ENCODE results near the gene COIL.
"Not testable (repeated sequence)": the region's sequence is repeated elsewhere in the genome, so short reads cannot be mapped to it uniquely, and the experiment has no call there.

COIL gene

DNA sequence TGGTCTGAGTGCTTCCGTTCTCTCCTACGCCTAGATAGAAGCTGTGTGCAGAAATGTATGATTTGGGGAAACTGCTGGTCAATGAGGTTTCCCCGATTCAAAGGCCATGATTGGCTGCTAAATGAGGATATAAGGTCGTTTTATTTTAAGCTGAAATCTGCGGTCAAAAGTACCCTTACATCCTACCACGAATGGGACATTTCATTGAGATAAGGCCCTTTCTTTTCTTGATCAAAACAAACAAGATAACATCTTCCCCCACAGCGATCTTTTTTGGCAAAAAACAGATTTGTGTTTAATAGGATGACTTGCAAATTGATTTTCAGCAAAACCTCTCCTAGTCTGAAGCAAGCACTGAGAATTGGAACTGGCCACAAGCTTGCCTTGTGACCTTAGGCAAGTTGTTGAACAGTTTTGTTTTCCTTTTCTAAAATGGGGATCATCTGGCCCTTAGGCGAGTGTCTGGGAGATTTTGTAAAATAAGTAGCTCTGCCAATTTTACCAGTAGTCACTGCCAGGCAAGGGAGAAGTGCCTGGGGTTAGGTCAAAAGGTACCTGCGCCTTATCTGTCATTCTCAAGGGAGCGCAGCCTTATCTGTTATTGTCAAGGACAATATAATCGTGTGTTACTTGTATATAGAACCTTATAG is 17.7 kb upstream of the COIL start:
- DNase-seq, result peak; percentile 76

DNA sequence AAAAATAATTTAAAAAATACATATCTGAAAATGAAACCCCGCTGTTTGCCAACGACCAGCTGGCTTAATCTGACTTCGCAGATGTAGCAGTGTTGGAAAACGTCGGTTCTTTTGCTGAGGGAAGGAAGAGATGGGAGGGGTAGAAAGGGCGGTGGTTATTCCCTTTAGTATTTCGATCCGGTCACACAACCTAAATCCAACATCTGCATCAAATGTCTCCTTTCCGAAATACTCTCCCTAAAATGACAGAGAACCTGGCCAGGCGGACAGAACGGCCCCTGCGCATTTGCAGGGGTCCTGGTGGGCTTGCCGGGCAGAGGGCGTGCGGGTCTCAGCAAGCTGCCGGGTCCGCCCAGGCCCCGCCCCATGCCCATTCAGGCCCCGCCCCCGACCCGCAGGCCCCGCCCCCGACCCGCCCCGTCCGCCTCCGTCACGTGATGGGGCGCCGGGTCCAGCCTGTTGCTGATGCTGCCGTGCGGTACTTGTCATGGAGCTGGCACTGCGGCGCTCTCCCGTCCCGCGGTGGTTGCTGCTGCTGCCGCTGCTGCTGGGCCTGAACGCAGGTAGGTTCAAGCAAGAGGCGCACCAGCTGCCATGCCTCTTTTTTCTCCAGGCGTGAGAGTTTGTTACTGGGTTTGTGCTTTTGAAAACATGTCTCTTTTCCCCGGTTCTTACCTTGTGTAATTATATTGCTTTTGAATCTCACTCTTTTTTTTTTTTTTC is 17.0 kb upstream of the COIL start, which contains the start of gene SCPEP1:
SCPEP1 (plus strand) TSS at position 459 of the 723 bp plus-strand sequence; CDS start at position 488, 29 bp downstream.
- DNase-seq, result peak; percentile 89

DNA sequence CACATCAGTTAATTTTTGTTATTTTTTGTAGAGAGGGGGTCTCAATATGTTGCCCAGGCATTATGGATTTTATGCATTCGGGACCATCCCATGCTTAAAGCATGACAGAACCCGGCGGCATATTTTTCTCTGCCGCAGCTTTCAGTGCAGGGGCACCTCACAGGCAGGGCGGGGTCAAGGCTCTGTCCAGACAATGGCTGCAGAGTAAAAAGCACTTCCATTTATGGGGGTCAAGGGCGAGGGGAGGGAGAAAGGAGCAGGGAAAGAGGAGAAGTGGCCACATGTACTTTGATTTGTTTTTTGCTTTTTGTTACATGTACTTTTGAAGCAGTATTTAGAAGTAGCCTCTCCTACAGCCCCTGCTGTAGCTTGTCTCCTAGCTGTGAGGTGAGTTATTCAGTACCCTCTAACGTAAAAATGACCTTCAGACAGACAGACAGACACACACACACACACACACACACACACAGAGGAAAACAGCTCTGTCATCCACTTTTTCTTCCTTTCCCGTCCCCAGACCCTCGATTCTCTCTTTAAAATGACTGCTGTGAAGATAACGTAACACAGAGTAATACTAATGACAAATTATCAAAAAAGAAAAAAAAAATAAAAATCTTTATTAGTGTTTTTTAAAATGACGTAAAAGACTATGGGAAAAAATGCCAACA is 16.2 kb upstream of the COIL start:
- DNase-seq, result peak; percentile 44

DNA sequence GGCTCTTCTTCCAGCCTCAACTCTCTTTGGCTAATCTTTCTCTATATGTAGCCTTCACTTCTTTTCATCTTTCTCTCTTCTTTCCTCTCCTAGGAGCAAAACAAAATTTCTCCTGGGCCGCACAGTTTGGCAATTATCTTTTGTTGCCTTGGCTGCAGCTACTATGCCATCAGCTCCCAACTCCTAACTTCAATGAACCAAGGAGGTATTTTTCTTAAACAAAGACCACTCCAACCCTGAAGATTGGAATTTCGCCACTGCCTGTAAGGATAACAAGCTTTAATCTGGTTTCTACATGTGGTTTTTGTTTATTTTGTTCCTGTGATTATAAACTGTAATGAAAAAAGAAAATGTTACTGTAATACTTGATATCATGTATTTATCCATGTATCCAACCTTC is 14.8 kb upstream of the COIL start:
- no peak for DNase-seq

DNA sequence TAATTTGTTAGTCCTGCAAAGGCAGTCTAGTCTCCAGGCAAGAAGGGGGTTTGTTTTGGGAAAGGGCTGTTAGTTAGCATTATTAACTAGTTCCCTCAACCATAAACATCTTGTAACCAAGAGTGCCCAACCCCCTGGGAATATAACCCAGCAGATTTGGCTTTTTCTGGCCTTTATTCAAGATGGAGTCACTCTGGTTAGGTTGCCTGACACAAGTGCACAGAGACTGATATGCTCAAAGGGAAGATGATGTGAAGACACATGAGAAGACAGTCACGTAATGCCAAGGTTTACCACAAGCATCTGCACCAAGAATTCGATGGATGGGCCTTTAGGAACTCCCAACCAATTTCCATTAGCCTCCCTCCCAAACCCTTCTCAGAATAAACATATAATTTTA is 13.2 kb upstream of the COIL start:
- DNase-seq, result no peak

DNA sequence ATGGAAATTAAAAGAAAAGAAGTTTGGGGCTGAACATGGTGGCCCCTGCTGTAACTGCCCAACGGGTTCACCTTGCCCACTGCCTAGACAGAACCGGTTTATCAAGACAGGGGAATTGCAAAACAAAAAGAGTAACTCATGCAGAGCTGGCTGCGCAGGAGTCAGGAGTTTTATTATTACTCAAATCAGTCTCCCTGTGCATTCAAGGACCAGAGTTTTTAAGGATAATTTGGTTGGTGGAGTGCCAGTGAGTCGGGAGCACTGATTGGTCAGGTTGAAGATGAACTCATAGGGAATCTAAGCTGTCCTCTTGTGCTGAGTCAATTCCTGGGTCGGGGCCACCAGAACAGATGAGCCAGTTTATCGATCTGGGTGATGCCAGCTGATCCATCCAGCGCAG is 12.7 kb upstream of the COIL start:
- no peak for DNase-seq

DNA sequence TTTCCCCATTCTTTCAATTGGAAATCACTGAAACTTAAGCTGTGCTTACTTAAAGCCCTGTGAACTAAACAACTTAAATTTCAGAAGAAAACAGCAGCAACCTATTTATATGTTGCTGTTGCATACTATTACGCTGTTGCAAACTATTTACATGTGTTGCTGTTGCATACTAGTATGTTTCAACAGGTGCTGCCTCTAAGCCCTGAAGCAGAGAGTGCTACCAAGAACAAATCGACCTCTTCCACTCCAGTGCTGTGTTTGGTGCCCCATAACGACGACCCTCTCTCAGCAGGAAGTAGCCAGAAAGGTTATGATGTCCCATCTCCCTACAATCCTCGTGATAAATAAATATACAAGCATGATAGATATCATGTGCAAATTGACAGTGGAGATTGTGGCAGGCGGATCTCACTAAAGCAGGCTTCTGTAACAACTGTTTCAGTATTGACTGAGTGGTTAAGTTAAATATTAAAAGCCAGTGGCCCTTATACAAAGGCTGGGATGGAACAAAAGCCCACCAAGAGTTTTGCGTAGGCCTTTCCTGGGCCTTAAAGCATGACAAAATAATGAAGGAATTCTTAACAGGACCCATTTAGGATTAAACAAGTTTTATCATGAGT is 11.4 kb upstream of the COIL start:
- no peak for DNase-seq

DNA sequence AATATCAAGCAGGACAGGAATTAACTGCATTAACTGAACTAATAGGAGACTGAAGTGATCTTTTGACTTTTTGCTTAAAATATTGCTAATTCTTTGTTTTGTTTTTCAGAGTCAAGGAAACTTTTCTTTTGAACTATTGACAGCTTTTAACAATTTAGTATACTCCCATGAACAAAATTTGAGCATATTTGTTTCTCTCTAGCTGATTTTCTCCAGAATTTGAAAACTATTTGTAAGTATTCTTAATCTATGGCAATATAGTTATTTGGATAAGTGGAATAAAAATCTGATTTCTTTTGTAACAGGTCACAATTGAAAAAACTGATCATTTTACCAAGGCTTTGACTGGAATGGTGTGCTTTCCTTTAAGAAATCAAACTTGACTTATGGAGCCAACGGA is 10.1 kb upstream of the COIL start:
- DNase-seq, result no peak

DNA sequence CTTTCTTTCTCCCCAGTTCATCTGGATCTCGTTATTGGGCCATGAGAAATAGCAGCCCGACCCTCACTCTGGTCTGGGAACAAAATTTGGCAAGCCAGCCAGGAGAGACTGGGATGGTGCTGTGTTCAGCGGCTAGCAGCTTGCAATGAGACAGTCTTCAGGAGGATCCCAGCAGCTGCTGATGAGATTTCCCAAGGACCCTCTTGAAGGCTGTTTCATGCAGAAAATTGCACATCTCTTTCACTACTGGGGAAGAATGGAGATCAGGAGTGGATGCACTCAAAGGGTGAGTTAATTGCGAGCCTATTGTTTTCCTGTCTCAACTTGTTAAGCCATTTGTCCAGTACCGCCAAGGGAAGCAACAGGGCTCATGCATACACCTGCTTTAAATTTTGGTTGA is 5.5 kb upstream of the COIL start:
- no peak for DNase-seq

DNA sequence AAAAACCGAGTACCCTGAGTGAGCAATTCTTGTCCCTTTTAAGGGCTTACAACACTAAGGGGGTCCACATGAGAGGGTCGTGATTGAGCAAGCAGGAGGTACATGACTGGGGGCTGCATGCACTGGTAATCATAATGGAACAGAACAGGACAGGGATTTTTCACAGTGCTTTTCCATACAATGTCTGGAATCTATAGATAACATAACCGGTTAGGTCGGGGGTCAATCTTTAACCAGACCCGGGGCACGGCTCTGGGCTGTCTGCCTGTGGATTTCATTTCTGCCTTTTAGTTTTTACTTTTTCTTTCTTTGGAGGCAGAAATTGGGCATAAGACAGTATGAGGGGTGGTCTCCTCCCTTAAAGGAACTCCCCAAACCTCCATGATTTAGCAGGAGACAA is 4.8 kb upstream of the COIL start:
- not testable (repeated sequence) for DNase-seq

DNA sequence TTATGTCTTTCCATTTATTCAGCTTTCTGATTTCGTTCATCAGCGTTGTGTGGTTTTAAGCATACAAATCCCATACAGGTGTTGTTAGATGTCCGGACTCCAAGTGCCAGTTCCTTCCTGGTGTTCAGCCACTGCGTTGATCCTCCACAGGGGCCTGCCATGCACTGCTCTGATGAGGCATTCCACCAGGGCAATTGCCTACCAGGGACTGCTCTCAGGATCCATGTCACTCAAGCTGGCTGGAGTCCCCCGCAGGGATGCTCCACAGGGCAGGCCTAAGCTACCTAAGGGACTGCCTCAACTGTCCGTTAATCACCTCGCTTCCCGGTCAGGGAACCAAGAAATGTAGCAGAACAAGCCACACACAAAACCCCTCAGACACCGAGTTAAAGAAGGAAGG is 4.4 kb upstream of the COIL start:
- not testable (repeated sequence) for DNase-seq

DNA sequence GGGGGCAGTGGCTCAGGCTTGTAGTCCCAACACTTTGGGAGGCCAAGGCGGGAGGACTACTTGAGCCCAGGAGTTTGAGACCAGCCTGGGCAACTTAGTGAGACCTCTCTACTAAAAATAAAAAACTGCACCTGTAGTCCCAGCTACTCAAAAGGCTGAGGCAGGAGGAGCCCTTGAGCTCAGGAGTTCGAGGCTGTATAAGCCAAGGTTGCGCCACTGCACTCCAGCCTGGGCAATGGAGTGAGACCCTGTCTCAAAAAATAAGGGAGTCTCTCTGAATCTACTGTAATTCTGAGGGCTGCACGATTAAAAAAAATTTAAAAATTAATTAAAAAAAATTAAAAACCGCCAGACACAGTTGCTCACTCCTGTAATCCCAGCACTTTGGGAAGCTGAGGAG is 3.9 kb downstream of the COIL start:
- DNase-seq, result no peak

DNA sequence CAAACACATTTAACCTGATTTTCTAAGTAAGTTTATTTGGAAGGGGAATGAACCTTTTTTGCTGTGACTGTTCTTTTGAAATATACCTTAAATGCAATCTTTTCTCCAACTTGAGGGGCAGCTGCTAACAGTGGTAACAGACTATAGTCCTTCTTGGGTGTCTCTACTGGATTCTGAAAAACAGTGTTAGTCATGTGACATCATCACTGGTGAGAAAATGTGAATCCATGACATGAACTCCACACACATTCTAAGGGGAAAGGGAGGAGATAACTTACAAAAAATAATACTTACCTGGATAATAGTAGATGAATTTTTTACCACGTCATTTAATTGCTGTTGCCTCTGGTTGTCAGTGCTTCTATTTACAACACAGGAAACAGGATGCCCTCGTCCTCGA is 11.3 kb downstream of the COIL start:
- no peak for DNase-seq

DNA sequence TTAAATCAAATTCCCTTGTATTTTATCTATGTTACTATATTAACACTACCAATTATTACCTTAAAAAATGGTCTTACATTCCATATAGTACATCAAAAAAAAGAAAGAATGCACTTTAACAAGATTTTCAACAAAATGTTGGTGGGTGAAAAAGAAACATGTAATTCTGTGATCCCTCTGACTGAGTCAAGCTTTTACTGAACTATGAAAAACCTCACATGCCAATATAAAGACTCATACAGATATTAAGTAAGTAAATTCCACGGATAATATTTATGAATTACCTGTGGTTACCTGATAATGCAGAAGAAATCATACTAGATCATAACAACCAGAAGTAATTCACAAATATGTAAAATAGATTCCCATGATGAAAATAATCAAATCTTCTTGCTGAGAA is 12.4 kb downstream of the COIL start:
- DNase-seq, result no peak

DNA sequence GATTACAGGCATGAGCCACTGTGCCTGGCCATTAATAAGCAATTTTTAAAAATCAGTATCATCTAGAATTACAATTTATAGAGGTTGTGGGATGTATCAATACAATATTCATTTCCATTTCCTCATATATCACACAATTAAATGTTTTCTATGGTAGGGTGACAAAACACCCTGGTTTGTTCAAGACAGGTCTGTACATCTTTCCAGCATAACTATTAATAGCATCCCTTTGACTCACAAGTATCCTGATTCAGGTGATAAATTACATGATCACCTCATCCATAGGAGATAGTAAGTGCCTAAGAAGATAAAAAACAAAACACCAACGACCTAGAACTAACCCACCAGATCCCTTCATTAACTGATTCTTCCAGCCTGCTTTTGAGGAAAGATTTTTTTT is 13.1 kb downstream of the COIL start:
- DNase-seq, result no peak

DNA sequence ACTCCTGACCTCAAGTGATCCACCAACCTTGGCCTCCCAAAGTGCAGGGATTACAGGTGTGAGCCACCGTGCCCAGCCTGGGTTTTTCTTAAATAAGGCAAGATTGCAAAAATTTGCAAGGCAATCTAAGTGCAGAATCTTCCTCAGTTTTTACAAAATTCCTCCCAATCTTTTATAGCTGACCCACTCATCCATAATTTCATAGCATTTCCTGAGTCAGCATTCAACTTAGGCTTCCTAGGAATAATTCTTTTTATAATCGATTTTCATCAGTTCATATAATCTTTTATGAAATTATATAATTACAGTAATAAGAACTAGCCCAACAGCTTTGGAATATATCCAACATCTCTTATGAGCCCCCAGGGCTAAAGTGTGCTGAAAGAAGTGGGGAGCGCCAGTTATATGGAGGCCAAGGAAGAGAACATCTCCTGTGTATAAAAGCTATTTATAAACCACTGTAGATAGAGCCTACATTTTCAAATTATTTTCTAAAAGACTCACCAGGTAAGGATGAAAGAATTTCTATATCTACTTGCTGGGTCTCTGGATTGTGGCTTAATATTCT is 14.8 kb downstream of the COIL start:
- no peak for DNase-seq

DNA sequence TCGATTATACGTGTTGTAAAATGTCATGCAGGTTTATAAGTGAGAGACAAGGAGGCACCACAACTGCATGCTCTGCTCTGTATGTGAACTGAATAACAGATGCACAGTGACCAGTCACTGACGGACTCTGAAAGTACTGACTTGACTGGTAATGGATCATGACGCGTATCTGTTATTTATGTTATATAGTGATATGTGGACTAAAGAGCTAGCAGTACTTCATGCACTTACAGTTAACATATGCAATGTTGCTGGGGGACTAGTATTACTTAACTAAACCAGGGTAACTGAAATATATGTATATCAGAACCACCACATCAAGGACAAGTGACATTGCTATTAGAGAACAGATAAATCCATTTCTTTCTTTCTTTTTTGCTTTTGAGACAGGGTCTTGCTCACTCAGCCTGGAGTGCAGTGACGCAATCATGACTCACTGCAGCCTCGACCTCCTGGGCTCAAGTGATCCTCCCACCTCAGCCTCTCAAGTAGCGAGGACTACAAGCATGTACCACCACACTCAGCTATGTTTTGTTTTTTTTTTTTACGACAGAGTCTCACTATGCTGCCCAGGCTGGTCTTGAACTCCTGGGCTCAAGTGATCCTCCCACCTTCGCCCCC is 17.2 kb downstream of the COIL start:
- DNase-seq, result no peak

DNA sequence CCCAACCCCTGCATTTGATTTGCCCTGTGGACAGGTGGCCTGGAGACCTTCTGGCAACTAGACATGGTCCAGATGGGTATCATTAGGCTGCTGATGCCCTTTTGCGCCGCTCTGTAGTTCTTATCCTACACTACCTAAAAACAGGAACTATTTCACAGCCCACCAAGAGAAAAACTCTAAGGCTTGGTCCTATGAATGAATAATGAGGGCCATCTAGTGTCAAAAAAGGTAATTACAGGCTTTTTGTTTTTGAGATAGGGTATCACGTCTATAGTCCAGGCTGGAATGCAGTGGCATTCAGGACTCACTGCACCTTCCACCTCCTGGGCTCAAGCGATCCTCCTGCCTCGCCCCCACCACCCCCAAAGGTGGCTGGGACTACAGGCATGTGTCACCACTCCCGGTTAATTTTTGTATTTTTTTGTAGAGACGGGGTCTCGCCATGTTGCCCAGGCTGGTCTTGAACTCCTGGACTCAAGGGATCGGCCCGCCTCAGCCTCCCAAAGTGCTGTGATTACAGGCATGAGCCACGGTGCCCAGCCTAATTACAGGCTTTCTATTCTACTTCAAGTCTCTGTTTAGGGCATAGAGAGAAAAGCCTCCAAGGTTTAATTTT is 20.9 kb downstream of the COIL start:
- peak; percentile 93 for DNase-seq

DNA sequence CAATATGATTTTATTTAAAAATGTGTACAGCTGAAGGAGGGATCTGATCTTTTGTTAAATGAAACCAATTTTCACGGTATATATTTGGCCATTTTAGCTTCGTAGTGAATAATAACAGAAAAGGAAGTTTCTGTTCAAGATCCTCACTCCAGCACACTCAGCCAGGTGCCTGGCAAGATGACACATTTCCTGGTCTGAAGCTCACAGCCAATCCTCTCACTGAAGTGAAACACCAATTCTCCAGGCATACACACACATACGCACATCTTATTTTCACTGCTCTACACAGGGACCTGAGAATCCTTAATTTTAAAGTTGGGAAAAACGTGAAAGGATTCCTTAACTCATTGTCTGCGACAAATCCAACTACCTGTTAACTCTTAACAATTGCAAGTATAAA is 22.6 kb downstream of the COIL start:
- DNase-seq, result not testable (repeated sequence)

DNA sequence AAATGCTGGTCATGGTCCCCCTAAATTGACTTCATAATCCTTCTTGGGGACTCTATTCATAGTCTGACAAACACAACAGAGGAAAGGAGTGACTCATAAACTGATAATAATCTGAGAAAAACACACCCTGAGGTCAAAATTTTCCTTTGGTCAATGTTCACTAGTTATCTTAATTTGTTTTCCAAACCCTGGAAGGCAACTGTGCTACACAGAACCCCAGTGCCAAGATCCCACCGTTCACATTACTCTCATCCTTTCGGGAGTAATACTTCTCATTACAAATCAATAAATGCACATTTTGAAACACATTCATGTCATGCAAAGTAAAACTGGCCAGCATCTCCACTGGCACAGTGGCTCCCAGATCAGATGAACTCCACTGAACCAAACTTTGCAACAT is 23.2 kb downstream of the COIL start:
- DNase-seq, result peak; percentile 41

DNA sequence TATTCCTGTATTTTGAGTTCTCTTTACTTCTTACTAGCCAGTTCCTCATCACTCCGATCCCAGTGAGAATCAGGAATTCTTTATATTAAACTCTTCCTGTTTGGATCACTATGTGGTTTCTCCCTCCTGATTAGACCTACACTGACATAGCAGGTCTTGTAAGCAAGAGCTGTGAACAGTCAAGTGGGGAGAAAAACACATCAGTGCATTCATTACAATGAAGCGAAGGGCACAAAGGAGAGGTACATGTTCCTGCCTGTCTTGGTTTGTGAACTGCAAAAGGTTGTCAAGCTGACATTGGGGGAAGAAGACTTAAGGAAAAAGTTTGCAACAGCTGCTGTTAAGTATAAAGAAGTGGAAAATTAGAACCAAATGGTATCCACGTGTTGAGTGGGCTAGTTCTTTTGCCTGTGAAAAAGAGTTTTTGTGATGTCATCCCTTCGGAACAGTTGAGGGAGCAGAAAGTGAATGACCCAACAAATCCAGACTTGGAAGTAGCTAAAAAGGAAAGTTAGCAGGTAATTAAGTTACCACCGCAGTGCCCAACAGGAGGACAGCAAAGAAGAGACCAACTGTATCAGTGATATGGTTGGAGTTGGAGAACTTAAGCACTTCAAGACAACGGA is 24.0 kb downstream of the COIL start:
- DNase-seq, result no peak

DNA sequence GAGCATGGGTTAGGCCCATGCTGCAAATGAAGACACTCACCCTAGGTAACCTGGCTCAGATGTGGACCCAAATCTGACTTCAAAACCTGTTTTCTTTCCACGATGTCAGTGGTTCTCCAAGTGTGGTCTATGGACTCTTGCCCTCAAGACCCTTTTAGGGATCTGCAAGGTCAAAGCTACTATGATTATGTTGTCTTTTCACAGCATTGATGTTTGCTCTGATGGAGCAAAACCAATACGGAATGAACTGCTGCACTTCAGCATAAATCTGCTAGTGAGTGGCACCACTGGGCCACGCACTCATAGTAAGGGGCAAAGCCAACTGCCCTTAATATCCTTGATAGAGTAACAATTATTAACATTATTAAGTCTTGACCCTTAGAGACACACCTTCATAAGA is 25.4 kb downstream of the COIL start:
- no peak for DNase-seq
